NT2/D1 (cell line): Measurements from ENCODE around the gene TAF4B.

Experiments used
- SUZ12 ChIP-seq: IDR thresholded peaks from 2 replicates; pipeline ENCODE4 v1.6.1; 2011; ENCODE audit not compliant: insufficient read length, insufficient read depth; ENCODE audit errors: extremely low read depth
- ZNF274 ChIP-seq: IDR thresholded peaks from 2 replicates; pipeline ENCODE4 v1.6.1; 2011; ENCODE audit warnings: mild to moderate bottlenecking, low read depth, low read length

DNA sequence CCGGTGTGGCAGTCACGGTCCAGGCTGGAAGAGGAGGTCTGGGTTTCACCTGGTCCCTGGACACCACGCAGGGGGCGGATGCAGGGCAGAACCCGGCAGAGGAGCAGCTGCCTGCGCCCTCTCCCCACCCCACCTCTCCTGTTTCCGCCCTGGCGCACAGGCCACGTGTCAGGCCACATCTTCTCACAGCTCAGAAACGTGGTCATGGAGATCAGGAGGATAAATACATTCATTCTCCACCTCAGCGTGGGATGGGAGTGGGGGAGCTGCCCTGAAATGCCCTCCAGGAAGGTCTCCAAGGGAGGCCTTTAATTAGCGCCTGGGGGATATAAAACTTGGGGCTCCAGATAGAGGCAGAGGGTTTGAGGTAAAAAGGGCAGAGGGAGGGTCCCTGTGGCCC lies 180.1 kb downstream of the TAF4B start:
- TF ChIP-seq ZNF274 = no peak
- TF ChIP-seq SUZ12 = no peak
